DMS153 treated with DMSO at 0.1 percent for 48 hours (cell line): Measurements from ENCODE around the gene SLC25A51.
"Not testable (repeated sequence)": the region's sequence is repeated elsewhere in the genome, so short reads cannot be mapped to it uniquely, and the experiment has no call there.

ENCODE experiments used
- DNase-seq: peaks from one replicate; lab custom pipeline; 2025; ENCODE audit not compliant: unreplicated experiment; lab: John Stamatoyannopoulos, UW

Gene SLC25A51

GRCh38 chr9:37906312-37907239 is 2.6 kb upstream of the SLC25A51 start:
- no peak for DNase-seq

GRCh38 chr9:37905776-37906175 is 1.8 kb upstream of the SLC25A51 start:
- no peak for DNase-seq

GRCh38 chr9:37905131-37905505 is 1.2 kb upstream of the SLC25A51 start:
- no peak for DNase-seq

- DNase-seq: no peak
These were observed 661 bp upstream of the SLC25A51 start for GRCh38 chr9:37904445-37905130.

- DNase-seq: no peak
These were observed 906 bp downstream of the SLC25A51 start for GRCh38 chr9:37902796-37903646.

- no peak for DNase-seq
These were observed 1.8 kb downstream of the SLC25A51 start for GRCh38 chr9:37902131-37902530.

- no peak for DNase-seq
These were observed 4.9 kb downstream of the SLC25A51 start for GRCh38 chr9:37899041-37899440.

GRCh38 chr9:37897665-37898064 is 6.3 kb downstream of the SLC25A51 start:
- DNase-seq: no peak

GRCh38 chr9:37892063-37892462 is 11.9 kb downstream of the SLC25A51 start:
- DNase-seq: no peak

GRCh38 chr9:37891042-37891441 is 12.9 kb downstream of the SLC25A51 start:
- not testable (repeated sequence) for DNase-seq

- no peak for DNase-seq
These were observed 14.4 kb downstream of the SLC25A51 start for GRCh38 chr9:37889536-37889935.

GRCh38 chr9:37887977-37888583 is 15.8 kb downstream of the SLC25A51 start:
- not testable (repeated sequence) for DNase-seq

- no peak for DNase-seq
These were observed 22.9 kb downstream of the SLC25A51 start for GRCh38 chr9:37880916-37881479.

GRCh38 chr9:37876376-37876775 is 27.6 kb downstream of the SLC25A51 start:
- DNase-seq: no peak

GRCh38 chr9:37873955-37874354 is 30.0 kb downstream of the SLC25A51 start:
- DNase-seq: no peak

GRCh38 chr9:37870799-37871176 is 33.1 kb downstream of the SLC25A51 start:
- no peak for DNase-seq

GRCh38 chr9:37870081-37870798 is 33.7 kb downstream of the SLC25A51 start:
- no peak for DNase-seq

GRCh38 chr9:37862530-37862929 is 41.4 kb downstream of the SLC25A51 start:
- no peak for DNase-seq

GRCh38 chr9:37859043-37859442 is 44.9 kb downstream of the SLC25A51 start:
- DNase-seq: no peak

- no peak for DNase-seq
These were observed 47.4 kb downstream of the SLC25A51 start for GRCh38 chr9:37856551-37856950.
